GM18505 (cell line): ENCODE measurements around the gene FLNB.

Experiments used
- ATAC-seq: cut with Tn5 transposase; IDR thresholded peaks from one replicate; pipeline ENCODE4 v1.9.1; 2021; ENCODE audit not compliant: unreplicated experiment
- POLR2A ChIP-seq: IDR thresholded peaks from 4 replicates; pipeline ENCODE4 v1.6.1; 2011; ENCODE audit warnings: borderline replicate concordance; ENCODE audit not compliant: insufficient read depth, insufficient read length; ENCODE audit errors: extremely low read depth

FLNB gene

DNA sequence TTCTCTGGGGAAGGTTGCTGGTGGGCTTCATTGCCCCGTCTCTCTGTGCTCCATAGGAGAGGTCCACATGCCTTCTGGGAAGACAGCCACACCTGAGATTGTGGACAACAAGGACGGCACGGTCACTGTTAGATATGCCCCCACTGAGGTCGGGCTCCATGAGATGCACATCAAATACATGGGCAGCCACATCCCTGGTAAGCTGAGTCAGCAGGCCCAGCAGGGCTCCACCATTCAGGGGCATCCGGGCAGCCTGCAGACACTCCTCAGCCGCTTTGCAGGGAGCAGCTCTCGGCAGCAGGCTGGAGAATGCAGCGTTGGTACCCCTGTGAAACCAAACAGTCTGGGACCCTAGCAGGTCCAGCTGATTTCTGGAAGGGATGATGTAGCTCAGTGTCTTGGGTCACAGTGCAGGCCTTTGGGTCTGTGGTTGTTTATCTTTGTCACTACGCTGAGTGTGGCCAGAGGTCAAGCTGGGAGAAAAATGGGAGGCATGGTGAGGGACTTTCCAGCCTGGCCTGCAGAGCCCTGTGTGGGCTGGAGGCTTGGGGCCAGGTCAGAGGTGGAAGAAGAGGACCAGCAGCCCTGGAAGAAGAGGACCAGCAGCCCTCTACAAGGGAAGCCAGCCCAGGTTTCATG lies 135.3 kb downstream of the FLNB start:
- no peak for TF ChIP-seq POLR2A
- ATAC-seq = no peak

DNA sequence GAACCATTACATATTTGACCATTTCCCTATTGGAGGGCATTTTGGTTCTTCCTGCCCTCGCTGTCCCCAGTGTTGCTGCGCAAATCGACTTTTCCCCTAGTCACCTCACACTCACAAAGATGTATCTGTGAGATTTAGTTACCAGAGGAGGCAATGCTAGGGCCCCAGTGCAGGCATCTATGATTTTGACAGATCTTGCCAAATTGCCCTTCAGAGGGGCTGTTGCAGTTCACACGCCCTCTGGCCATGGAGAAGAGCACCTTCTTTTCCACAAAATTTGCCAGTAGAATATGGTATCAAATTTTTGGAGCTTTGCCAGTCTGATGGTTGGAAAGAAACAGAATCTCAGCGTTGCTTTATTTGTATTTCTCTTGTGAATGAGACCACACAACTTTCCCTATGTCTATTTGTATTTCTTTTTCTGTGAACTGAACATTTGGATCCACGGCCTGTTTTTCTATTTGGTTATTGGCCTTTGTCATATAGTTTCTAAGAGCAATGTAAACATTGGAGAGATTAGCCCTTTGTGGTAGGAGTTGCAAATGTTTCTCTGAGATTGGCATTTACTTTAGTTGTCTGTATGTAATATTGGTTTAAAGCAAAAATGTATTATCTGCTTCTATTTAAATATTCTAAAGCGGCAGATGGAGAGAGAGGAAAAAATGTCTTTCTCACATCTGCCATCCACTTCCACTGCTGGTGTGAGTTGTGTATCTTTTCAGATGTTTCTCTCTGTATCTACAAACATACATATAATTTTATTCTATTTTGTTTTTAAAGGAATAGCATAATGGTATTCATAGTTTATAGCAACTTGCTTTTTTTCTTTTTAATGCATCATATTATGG lies 136.5 kb downstream of the FLNB start:
- ATAC-seq = no peak
- no peak for TF ChIP-seq POLR2A

DNA sequence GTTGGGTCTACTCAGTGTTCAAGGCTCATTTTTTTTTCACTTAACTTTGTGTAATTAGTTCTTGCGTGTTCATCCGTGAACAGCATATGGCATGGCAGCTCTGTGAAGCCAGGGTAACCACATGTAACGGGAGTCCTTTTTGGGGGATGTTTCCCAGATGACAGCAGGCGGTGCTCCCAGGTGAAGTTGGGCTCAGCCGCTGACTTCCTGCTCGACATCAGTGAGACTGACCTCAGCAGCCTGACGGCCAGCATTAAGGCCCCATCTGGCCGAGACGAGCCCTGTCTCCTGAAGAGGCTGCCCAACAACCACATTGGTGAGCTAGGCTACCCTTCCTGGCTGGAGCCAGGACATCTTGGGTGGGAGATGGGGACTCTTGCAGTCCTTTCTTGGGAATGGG lies 139.8 kb downstream of the FLNB start:
- TF ChIP-seq POLR2A = no peak
- ATAC-seq = no peak

- no peak for TF ChIP-seq POLR2A
- no peak for ATAC-seq
Measured at GRCh38 chr3:58150130-58150809, 142.0 kb downstream of the FLNB start.

GRCh38 chr3:58150810-58151199 lies 142.6 kb downstream of the FLNB start:
- TF ChIP-seq POLR2A = no peak
- ATAC-seq = no peak

- TF ChIP-seq POLR2A = no peak
- no peak for ATAC-seq
Measured at GRCh38 chr3:58151637-58152036, 143.4 kb downstream of the FLNB start.

DNA sequence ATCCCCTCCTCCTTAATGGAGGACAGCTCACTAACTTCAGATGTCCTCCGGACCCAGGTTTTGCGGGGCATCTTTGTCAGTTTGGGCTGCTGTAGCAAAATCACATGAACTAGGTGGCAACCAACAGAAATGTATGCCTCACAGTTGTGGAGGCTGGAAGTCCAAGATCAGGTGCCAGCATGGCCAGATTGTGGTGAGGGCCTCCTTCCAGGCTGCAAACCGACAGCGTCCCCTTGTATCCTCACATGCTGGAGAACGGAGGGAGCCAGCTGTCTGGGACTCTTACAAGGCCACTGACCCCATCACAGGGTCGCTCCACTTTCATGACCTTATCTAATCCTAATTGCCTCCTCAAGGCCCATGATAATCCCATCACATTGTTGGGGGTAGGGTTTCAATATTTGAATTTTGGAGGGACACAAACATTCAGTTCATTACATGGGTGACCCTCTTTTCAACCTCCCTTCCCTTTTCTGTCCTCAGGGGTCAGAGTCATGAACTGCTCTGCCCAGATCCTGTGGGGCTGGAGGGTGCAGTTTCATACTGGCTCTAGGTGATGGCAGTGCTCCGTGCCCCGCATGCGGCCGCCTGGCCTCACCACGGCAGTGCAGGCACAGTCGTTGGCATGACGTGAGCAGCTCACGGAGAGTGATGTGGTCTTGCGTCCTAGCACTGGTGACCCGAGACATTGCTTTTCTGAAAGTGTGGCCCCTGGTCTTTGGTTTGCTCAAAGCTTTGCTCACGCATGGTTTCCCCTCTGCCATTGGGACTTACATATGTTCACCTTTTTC lies 144.2 kb downstream of the FLNB start:
- ATAC-seq = no peak
- TF ChIP-seq POLR2A = no peak

DNA sequence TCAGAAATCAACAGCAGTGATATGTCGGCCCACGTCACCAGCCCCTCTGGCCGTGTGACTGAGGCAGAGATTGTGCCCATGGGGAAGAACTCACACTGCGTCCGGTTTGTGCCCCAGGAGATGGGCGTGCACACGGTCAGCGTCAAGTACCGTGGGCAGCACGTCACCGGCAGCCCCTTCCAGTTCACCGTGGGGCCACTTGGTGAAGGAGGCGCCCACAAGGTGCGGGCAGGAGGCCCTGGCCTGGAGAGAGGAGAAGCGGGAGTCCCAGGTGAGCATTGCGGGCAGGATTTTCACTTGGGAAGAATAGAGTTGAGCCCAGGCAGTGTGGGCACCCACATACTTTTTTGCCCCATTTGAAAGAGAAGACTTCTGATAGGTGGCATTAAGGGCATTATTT lies 145.1 kb downstream of the FLNB start:
- ATAC-seq = no peak
- no peak for TF ChIP-seq POLR2A

DNA sequence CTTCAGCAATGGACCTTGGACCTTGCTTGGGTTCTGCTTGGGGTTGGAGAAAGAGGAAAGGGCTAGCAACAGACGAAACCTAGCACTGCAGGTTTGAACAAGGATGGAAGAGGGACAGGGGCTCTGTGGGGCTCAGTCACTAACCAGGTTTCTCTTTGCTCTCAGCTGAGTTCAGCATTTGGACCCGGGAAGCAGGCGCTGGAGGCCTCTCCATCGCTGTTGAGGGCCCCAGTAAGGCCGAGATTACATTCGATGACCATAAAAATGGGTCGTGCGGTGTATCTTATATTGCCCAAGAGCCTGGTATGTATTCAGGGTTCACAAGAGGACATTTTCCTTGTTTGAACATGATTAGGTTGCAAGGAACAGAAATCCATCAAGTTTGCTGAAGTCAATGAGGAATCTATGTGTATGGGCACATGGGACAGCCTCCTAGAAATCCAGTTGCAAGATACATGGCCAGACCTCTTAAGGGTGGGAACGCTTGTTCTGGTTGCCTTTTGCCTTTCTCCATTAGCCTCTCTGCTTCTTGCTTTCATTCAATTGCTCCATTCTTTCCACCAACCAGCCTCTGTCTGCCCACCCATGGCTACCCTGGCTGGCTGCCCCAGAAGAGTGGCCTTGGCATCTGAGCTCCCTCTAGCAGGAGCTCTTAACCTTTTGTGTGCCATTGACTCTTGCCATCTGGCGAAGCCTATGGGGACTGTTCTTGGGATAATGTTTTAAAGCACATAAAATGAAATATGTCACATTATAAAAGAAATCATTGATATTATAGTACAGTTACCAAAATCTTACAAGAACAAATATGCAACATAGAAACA lies 146.6 kb downstream of the FLNB start:
- ATAC-seq = no peak
- TF ChIP-seq POLR2A = no peak

- no peak for TF ChIP-seq POLR2A
- ATAC-seq = no peak
Measured at GRCh38 chr3:58155838-58156237, 147.6 kb downstream of the FLNB start.

- ATAC-seq = no peak
- TF ChIP-seq POLR2A = no peak
Measured at GRCh38 chr3:58157700-58158099, 149.5 kb downstream of the FLNB start.

DNA sequence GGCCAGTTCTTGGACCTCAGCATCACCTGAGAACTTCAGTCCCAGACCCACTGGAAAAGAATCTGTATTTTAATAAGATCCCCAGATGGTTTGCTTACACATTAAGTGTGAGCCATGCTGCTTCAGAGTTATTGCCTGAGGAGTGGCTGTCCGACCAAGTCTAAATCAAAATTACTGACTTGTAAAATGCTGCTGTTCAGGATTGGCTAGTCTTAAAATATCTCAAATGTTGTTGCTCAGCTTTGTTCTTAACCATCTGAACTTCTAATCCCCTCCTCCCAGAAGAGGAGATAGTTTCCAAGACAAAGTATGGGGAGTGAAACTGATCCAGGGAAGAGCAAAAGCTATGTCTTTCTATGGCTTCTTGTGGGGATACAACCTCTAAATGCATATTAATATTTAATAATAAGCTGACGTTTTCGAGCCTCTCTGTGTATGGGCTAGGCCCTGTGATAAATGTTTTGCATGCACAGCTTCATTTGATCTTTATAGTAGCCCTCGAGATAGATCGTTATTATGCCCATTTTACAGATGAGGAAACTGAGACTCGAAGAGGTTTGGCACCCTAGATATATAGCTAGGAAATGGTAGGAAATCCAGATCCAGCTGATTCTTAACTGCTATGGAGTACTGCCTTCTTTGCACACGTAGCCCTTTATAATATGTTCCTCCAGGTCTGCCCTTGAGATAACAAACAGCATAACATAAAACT lies 150.4 kb downstream of the FLNB start:
- ATAC-seq = no peak
- TF ChIP-seq POLR2A = no peak
